H1 (cell line): ENCODE measurements around the gene KRT80. TPM values are rescaled to one million over a fixed set of nuclear protein-coding genes. Genes with fewer than 3 reads are reported as not detected.

Experiments
- GABPA ChIP-seq: IDR thresholded peaks from 2 replicates; pipeline ENCODE4 v1.6.1; 2011; ENCODE audit warnings: mild to moderate bottlenecking, low read length, moderate library complexity, borderline replicate concordance; ENCODE audit not compliant: insufficient read depth
- JUN ChIP-seq: IDR thresholded peaks from 2 replicates; pipeline ENCODE4 v1.6.1; 2011; ENCODE audit warnings: low read depth, mild to moderate bottlenecking, improper control_type of control experiment, low read length
- RBBP5 ChIP-seq: IDR thresholded peaks from 2 replicates; pipeline ENCODE4 v1.7.1; 2012; ENCODE audit warnings: low read depth, mild to moderate bottlenecking, inconsistent platforms, low read length, moderate library complexity, borderline replicate concordance
- TAF1 ChIP-seq: IDR thresholded peaks from 2 replicates; pipeline ENCODE4 v1.6.1; 2011; ENCODE audit warnings: mild to moderate bottlenecking, low read depth, low read length
- polyA plus RNA-seq, 7 experiments: library from polyadenylated mRNA; depleted of rRNA in 3 of 7; stranded (reverse) in 5 of 7; unstranded in 2 of 7; fragments of >200 nt in 5 of 7; fragments of 200-250 nt in 2 of 7; gene quantifications; 1 replicate in 5 of 7; 2 replicates in 1 of 7; 4 replicates in 1 of 7; pipeline versions ENCODE4 v1.2.1 to v1.2.3, GENCODE V29; 2011 to 2013; ENCODE audit warnings: missing spikeins in 2 of 7, mixed read lengths in 2 of 7
- total RNA-seq: library from RNA; stranded (reverse); fragmentation: NEBNext Ultra II Directional; extraction: Animal tissue kit (Norgen Biotek cat#: 25700); gene quantifications from 2 replicates; pipeline ENCODE4 v1.2.1, GENCODE V29; 2021
- TF ChIP-seq, protein P1 (sequence below): IDR thresholded peaks from 2 replicates; pipeline ENCODE4 v1.6.1; 2012; ENCODE audit warnings: low read length, inconsistent platforms

Gene KRT80
- total and polyA plus RNA-seq, 2 of the 8 experiments (the other 6 are each of a cell fraction or from before 2014, with no cell fraction given): 0.05 TPM; not detected in 1

DNA sequence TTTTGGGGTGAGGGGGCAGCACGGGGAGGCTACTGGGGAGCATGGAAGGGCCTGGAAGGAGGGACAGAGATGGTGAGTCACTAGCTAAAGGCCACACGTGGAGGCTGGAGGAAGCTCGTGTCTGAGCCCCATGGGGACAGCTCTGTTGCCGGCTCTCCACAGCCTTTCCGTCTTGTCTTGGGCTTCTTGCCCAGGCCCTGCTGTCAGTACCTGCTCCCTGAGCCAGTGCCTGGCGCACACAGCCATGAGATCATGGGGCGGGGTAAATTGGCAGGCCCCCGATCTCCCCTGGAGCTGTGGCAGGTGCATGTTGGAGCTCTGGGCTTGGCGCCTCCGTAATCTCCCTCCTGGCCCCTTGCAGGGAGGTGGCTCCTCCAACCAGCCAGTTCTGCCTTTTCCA, 16.1 kb upstream of the KRT80 start (continued):
- no peak for TF ChIP-seq GABPA
- TF ChIP-seq TAF1: no peak
- TF ChIP-seq, protein P1, sequence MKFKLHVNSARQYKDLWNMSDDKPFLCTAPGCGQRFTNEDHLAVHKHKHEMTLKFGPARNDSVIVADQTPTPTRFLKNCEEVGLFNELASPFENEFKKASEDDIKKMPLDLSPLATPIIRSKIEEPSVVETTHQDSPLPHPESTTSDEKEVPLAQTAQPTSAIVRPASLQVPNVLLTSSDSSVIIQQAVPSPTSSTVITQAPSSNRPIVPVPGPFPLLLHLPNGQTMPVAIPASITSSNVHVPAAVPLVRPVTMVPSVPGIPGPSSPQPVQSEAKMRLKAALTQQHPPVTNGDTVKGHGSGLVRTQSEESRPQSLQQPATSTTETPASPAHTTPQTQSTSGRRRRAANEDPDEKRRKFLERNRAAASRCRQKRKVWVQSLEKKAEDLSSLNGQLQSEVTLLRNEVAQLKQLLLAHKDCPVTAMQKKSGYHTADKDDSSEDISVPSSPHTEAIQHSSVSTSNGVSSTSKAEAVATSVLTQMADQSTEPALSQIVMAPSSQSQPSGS: no peak
- no peak for TF ChIP-seq RBBP5
- TF ChIP-seq JUN: no peak
